Measurements from ENCODE around the gene BHMT2.

The BHMT2 gene, protein sequence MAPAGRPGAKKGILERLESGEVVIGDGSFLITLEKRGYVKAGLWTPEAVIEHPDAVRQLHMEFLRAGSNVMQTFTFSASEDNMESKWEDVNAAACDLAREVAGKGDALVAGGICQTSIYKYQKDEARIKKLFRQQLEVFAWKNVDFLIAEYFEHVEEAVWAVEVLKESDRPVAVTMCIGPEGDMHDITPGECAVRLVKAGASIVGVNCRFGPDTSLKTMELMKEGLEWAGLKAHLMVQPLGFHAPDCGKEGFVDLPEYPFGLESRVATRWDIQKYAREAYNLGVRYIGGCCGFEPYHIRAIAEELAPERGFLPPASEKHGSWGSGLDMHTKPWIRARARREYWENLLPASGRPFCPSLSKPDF

DNA sequence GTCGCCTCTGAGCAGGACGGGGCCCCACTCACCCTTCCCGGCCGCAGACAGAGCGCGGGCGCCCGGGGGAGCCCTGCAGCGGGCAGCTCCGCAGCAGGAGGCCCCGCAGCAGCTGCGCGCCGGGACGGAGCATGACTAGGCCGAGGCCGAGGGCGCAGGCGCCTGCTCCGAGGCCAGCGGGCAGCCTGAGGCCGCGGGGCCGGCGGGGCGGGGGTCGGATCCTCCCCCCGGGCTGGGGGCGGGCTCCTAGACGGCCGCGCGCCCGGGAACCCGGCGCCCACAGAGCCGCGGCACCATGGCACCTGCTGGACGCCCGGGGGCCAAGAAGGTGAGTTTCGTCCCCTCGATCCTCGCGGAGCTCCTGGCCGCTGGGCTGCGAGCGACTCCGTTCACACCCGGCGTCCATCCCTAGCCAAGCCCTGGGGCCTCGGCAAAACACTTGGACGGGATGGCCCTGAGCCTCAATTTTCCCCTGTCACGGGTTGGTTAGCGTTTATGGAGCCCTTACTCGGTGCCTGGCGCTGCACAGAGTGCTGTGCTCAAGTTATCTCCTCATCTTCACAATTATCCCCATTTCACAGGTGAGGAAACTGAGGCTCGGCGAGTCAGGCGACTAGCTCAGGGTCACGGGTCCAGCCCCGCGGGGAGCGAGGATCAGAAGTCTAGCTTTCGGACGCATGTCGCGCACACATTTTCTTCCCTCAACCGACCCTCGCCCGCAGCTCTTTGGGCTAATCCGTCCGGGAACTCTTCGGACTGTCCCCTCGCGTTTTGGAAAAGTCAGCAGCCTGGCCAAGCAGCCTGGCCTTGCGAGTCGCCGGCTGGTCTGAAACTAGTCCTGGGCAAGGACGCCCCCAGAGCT, at the start of gene BHMT2, which contains the start of gene DMGDH:
TSS of gene BHMT2 (plus strand) at position 280 of the 862 bp plus-strand sequence. CDS start at position 296, 16 bp downstream.
TSS of gene DMGDH (minus strand) at position 187 of the 862 bp plus-strand sequence. CDS start at position 133, 54 bp downstream.
- DNase-seq = peak; percentile 55

DNA sequence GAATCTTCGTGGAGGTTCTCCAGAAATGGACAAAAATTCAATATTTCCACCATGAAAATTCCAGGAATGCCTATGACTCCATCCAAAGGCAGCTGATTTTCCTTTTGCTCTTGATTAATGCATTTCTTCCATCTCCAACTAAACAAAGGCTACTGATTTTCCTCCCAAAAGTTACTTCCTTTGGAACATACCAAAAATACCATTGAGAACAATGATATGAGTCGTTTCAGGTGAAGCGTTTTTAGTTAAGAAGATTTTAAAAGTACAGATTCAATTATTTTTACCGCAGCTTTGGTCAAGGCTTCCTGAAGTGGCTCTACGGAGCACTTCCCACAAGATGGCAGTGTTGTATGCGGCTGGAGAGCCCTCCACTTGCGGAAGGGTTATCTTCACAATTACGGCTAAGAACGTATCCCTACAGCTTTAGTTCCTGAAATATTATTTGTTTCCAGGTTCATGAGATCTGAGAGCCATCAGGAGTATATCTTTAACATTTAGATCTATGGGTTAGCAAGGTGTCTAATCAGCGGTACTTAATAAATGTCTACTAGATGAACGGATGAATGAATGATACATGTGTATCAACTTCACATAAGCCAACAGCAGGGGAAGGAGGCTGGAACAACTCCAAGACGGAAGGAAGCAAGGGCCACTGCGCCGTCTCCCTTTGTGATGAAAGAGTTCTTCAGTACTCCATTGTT, 48.6 kb upstream of the BHMT2 start:
- peak; percentile 93 for DNase-seq

DNA sequence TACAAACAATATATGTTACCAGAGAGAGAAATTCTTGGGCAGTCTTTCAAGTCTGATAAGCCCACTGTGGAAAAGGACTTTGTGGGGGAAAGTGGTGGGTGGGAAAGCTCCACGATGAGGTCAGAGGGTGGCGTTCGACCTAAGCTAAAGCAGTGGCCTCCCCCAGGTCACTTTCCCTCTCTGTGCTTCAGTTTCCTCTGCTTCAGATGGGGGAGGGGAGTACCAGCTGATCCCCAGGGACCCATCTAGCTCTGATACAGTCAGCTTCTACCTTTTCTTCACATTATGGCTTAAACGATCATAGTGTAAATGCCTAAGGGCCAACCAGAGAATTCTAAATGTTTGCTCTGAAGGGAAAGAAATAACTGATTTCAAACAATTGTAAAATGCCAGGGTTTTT, 47.8 kb upstream of the BHMT2 start:
- DNase-seq = peak; percentile 23

DNA sequence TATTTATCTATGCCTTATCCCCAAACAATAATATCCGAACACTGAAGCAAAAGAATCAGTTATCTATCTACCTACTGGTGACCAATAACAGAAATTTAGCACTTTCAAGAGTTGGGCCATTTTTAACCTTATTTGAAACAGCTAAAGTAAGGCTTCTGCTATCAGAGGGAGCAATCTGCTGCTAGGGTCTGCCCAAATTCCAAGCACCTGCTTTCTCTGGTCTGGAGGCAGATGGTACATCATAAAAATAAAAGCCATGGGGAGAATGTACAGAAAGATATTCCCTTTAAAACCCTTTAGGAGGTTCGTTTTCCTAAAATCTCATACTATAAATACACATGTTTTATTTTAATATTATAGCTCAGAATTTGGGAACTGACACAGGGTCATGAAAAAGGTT, 46.8 kb upstream of the BHMT2 start:
- no peak for DNase-seq

DNA sequence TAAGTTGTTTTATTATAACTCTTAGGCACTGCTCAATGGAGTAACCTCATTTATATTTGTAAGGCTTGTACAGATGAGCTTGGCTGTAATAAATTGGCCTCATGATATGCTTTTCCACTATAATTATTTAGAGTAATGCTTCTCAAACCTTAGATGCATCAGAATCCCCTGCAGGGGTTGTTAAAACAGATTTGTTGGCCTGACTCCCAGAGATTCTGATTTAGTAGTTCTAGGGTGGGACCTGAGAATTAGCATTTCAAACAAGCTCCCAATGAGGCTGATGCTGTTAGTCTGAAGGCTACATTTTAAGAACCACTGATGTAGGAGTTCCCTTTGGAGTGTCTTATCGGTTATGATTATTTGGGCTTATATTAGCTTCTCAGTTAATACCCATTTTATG, 46.2 kb upstream of the BHMT2 start:
- no peak for DNase-seq

DNA sequence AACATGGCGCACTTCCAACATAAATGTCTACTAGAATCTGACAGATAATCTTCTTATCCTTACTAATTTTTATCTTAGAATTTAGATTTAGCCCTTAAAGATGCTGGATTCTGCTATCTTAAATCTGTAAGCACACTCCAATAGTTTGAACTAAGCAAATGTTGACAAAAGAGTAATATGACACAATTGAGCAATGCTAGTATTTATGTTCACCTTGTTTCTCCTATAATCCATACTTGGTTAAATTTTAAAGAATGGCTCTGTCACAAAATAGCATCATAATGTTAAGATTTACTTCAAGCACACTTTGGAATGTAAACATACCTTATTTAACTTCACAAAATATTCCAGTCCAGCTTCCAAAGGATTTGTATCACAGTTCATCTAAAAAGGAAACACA, 45.6 kb upstream of the BHMT2 start:
- no peak for DNase-seq

DNA sequence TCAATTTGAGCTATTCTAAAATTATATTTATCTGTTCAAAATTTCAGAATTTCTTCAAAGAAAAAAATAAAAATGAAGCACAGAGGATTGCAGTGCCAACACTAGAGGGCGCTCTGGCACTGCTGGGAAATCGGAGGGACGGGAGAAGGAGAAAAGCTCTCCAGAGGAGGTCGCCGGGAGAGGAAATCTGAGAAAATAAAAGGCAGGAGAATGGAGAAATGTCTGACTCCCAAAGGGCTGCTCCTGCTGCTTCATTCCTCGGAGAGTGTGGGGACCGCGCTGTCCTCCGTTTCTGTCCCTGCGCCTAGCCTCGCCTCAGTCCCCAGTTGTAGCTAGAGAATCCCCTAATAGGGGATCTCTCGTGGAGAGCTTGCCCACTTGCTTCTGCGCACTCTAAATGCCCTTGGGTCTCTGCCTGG, 44.5 kb upstream of the BHMT2 start:
- peak; percentile 73 for DNase-seq

DNA sequence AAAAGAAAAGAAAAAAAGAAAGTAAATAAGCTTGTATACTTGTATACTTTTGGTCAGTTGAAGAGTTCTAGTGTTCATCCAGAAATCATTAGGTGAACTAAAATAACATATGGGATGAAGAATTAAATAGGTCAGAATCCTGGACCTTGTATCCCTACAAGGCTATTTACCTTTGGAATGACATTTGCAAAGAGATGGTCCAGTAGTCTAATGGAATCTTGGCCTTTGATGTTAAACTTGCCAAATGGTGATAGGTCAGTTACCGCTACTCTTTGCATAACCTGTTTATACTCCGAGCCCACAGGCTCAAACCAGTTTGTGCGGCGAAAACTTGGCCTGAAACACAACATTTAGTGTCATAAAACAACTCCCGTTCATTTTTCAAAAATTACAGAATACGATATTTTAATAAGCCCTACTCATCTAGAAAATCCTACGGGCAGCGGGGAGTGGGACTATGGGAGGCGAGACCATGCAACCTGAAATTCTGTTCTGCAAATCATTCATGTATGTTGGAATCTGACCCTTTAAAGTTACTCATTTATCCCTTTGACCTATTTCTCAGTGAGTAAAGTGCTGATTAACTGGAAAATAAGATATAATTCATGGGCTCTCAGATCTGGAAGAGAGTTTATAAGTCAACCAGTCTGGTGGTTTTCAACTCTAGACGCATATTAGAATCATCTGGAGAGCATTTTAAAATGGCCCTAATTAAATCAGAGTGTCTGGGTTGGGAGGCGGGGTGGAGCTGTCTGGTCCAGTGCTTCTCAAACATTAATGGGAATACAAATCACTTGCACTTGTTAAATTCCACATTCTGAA, 38.7 kb upstream of the BHMT2 start:
- DNase-seq = no peak

DNA sequence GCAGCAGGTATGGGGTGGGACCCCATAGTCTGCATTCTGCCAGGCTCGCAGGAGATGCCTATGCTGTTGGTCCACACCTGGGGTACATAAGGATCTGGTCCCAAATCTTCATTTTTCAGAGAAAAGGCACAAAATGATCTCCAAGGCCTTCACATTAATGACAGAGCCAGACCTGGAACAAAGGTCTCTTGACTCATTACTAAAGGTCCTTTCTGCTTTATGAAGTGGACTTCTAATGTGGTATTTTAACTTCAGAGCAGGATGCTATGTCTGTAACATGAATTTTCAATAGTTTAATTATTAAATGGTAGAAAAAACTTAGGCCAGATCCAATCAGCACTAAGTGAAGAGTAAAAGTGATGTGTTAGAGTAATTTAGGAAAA, 38.1 kb upstream of the BHMT2 start:
- DNase-seq = no peak

DNA sequence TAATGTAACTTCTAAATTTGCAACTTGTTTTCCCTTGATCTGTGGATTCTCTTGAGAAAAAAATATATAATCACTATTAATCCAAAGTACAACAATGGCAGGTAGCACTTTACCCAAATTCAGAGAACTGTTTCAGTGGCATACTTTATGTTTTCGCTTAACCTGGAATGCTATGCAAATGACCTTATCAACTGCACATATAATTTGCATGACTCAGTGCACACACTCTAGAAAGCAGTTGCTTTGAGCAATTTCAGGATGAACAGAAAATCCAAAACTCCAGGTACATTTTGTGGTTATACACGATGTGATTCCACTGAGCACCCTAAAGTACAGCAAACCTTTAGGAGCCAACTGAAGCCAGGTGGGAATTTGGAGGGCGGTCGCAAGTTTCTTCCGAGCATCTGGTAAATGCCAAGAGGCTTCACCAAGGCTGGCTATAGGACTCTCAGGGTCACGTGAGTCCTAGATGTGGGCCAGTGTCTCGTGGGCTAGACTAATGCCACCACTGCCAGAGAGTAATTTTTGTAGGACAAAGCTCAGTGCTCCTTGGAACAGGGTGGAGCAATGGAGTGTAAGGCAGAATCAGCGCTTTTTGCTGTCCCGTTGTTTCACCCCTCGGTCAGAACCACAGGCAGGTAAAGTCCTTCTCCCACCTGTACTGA, 37.4 kb upstream of the BHMT2 start:
- peak; percentile 21 for DNase-seq

DNA sequence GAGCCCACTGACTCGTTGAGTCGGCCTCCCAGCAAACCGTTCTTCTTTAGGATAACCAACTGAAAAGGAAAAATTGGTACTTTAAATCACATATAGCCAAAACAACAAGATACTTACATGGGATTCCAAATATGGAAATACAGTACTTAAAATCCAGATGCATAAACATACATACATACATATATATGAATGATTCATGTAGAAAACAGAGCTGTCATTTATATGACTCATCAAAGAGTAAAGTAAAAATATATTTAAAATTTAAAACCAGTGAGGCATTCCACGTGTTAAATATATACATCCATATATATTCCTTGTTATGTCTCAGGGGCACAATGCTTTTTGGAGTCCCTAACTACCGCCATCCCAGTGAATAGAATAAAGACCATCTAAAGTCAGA, 36.8 kb upstream of the BHMT2 start:
- no peak for DNase-seq

DNA sequence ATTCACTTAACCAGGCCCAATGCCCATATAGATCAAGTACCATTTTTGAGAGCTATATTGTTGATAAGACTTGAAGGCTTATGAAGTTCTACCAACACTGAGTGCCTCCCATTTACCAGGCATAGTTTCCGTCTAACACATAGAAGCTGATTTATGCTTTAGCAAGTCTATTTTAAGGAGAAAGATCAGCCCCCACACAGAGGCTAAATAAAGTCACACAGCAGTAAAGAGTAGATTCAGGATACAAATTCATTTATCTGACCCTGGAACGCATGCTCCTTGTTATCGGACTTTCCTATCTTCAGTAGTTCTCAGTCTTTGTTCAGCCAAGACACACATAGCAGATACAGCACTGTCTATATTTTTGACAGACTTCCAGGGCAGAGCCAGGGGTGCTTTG, 34.3 kb upstream of the BHMT2 start:
- no peak for DNase-seq

DNA sequence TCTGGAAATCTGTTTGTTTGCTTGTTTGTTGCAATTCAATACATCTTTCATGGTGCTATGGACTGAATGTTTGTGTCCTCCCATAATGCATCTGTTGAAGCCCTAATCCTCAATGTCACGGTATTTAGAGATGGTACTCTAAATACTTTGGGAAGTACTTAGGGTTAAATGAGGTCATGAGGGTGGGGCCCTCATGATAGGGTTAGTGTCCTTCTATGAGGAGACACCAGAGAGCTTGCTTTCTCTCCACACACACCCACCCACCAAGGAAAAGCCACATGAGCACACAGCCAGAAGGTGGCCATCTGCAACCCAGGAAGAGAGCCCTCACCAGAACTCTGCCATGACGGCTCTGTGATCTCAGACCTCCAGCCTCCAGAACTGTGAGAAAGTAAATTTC, 32.8 kb upstream of the BHMT2 start:
- DNase-seq = no peak

DNA sequence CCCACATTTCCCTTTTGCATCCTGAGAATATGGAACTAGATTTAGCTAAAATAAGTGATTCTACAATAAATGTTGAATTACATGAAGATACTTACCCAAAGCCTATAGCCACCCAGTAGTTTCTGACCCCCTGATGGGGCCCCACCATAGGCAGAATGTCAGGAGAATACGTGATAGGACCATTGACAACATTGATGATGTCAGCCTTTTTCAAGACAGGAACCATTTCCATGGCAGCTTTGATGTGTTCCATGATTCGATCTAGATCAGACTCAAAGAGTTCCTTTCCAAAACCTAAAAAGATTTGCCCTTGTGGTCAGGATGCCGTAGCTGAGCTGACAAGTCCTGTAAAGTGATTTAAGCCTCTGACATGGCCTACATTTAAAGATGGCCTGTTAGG, 27.4 kb upstream of the BHMT2 start:
- no peak for DNase-seq

DNA sequence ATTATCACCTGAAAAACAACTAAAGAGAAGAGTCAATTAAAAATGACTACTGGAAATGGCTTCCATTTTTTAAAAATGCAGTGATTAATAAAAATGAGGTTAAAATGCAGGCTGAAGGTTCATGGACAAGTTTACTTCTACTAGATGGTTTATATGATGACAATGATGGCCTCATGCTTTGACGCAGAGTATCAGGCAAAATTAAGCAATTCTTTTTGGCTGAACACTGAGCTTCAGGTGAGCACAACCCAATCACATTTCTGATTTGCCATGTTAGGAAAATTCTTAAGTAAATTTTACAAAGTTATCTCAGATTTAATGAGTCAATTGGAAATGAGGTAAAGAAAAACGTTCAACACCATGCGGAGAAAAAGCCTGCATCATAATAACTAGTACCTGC, 22.4 kb upstream of the BHMT2 start:
- DNase-seq = no peak

DNA sequence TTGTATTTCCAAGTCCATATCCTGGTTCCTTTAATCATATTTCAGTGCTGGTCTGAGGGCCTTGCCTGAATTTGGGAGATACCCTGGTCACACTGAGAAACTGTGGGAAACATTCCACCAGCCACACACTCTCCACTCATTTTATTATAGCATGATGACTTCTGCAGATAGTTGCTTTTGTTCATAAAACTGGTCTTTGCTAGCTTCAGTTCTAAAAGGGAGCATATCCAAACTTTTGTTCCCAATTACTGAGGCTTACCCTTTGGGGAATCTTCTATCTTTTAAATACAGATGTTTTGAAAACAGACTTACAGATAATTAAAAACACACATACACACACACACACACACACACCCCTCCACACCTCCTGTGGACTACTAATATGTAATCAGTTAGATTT, 21.1 kb upstream of the BHMT2 start:
- no peak for DNase-seq

DNA sequence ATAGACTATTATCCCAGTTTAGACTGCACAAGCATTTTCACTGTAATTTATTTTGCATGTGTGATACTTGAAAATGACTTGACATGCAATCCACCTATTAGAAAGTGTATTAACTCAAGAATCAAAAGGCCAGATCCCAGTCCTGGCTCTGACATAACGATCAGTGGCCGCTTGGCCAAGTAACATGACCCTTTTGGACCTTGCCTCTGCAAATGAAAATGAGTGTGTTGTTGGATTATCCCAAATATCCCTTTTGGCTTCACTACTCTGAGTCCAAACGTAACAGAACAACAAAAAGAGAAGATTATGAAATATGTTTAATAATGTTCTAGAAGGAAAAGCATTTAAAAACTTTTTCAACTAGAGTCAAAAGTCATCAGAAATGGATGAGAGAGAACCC, 19.1 kb upstream of the BHMT2 start:
- DNase-seq = no peak

DNA sequence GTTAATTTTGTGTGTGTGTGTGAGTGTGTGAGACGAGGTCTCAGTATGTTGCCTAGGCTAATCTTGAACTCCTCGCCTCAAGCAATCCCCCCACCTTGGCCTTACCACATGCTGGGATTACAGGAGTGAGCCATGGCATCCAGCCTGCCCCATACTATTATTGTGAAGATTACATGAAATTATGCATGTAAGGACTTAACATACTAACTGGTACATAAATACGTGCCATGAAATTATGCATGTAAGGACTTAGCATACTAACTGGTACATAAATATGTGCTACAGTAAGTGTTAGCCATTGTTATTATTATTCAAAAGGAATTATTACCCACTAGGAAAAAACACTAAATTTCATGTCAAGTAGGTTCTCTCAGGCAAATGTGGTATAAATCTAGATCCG, 16.2 kb upstream of the BHMT2 start:
- no peak for DNase-seq

DNA sequence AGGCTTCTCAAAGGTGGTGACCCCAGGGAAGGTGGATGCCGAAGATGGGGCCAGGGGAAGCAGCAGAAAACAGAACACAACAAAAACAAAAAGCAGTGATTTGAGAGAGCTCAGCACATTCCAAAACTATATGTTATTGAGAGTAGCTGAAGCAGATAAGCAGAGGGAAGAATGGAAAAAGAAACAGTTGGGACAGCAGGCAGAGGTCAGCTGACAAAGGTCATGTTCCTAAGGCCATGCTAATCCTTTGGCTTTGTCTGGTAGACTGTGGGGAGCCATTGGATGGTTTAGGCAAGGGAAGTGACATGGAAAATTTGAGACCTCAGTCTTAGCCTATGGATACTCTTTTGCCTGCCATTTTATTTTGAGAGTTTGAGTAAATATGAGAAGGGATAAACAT, 14.6 kb upstream of the BHMT2 start:
- DNase-seq = no peak

DNA sequence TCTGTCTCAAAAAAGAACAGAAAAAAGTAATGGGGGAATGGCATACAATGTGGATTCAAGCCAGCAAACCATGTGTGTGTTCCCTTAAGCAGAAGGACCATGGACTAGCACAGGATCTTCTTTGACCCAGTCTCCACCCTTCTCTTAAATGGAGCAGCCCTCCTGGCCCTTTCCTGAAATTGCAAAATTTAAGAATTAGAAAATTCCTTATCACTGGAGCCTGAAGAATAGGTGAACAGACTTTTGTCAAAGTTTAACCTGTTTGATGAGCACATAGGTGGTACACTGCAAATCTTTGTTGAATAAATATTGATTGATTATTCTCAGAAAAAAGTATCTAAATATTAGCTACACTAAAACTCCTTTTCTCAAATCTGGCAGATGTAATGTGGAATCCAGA, 12.7 kb upstream of the BHMT2 start:
- no peak for DNase-seq

DNA sequence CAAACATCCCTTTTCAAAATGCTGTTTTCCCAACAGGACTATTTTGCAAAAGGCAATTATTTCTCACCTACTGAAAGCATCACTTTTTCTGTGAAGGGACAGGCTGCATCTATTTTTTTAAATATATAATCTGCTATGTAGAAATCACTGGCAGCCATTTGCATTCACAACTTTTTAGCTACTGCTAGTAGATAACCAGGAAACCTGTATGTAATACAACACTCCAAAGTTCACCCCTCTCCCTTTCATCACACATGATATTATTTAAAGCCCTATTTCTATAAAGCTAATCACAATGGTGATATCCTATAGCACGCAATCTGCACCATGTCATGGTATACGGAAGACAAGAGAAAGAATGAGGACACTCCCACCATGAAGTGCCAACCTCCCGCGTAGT, 9.9 kb upstream of the BHMT2 start:
- DNase-seq = no peak

DNA sequence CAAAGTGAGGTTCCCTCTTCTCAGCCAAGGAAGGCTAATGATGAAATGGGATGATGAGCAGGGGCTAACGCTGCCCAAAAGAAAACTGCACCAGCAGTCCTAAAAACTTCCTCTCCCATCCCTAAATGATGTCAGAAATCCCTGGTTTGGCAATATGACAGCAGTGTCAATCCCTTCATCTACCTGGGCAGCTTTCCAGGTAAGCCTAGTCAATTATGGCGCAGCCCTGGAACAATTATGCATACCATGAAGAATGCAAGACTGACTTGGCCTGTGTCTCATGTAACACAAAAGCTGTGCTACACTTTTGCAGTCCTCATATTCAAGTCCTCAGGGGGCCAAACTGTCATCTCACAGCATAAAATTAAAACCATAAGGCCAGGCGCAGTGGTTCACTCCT, 7.1 kb upstream of the BHMT2 start:
- peak; percentile 54 for DNase-seq

Measured in fibroblast of upper back skin (primary cell).